ENCODE results near the gene PAF1.
"Not testable (repeated sequence)": the region's sequence is repeated elsewhere in the genome, so short reads cannot be mapped to it uniquely, and the experiment has no call there.

The PAF1 gene

DNA sequence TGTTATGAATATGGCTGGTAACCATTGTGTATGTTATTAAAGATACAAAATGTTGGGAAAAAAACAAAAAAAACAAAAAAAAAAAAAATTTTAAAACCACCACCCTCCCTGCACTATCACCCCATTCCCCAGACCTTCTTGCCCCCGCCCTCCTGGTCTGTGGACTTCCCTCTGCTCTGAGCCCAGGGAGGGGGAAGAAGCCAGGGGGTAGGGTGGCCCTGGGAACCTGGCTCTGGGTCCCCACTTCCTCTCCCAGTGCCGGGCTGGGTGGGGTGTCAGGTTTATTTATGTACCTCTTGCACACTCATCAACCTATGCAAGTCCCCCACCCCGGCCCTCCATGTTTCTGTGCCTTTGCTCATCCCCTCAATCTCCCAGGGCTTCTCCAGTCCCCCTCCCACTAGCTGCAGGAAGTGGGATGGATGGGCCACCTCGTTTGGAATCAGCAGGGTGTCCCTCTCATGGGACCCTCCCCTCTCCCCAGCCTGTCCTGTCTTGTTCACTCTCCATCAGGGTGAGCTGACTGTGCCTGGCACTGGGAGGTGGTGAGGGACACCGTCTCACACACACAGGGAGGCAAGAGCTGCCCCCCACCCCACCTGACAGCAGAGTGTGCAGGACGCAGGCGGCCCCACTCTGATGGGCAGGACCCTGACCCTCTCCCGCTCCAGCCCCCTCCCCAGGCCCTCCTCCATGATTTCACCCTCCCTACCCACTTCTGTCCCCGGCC is 5.9 kb downstream of the PAF1 start:
- no peak overlapping the region for H3K4me3 ChIP-seq (ENCODE audit: low read depth, low read length)

DNA sequence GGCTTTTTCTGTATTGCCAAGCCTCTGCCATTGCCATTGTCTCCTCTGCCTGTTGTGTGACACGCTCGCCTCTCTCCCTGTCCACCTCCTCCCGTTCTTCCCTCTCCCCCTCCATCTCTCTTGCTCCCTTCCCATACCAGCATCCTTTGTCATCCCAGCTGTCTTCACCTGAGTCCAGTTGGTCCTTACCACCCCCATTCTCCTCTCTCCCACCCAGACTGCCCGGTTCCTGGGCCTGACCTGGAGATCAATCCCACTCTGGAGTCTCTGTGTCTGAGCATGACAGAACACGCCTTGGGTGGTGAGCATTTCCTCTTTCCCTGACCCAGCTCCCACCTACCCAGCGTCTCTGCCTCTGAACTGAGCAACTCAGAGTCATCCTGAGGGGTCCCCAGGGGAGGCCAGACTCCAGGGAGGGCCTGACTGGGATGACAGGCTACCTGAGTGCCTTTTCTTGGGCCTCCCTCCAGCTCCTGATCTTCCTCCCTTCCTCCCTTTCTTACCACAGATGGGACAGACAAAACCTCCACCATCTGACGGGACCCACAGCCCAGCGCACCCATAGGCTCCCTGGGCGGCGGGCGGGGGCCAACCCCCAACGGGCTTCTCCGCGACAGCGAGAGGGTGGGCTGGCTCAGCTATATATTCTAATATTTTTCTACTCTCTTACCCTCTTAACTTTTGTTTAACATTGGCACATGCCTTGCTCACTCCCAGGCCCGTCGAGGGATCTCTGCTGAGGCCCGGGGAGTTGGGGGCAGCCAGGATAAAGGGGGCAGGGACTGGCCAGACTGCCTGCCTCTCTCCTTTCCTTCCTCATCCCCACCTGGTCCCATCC is 7.7 kb downstream of the PAF1 start:
- no peak overlapping the region for H3K4me3 ChIP-seq (ENCODE audit: low read depth, low read length)

DNA sequence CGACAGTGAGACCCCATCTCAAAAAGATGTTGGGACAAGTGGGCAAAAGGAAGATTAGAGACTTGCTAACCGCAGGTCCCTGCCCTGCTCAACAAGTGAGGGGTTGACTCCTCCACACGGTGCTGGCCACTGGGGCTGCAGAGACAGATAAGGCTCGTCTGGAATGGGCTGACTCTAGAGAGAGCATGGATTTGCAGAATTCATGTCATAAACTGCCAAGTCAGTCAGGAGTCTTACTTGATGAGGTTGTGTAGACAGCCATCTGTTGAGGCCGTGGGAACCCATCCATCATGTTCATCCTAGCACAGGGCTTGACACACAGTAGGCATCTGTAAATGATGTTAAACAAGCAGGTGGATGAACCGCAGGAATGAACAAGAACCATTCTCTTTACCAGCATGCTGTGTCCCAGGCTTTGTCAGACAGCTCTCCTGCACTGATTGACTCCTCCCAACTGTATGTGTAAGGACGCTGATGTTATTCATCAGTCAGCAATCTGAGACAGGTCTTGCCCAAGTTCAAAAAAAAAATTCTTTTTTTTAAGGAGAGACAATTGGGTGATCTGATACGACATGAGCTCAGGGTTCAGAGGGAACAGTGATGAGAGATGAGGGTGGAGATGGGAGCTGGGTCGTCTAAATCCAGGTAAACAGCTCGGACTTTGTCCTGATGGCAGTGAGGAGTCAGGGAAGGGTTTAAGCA is 8.8 kb downstream of the PAF1 start:
- no peak overlapping the region for H3K4me3 ChIP-seq (ENCODE audit: low read depth, low read length)

DNA sequence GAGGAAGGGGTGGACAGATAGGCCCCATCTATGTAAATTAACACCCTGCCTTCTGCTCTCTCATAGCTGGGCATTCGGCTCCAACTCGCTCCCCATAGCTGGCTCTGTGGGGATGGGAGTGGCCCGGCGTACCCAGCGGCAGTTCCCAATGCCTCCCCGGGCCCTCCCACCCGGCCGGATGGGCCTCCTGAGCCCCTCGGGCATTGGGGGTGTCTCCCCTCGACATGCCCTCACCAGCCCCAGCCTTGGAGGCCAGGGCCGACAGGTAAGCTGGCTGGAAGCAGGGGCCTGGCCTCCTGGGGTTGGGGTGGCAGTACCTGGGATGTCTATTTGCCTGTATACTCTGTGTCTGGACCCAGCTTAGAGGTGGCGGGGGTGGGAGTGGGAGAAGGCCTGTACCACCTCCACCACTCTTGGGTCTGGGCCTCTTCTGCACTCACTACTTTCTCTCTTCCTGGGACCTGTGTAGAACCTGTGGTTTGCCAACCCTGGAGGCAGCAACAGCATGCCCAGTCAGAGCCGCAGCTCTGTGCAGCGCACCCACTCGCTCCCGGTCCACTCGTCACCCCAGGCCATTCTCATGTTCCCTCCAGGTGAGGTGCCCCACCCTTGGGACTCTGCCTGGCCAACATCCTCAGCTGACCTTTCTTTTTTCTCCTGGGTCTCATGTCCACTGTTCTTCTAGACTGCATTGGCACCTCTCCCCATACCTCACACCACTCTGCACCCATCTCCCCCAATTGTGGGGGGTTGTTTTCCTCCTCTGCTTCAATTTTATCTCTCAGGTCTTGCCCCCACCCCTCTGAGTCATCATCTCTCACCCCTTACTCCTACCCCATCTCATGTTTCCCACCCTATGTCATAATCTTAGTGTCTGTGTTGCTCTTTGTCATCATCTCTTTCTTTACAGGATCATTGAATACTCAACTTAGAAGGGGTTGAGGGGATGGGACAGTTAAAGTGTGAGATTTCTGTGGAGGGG is 10.1 kb downstream of the PAF1 start:
- no peak overlapping the region for H3K4me3 ChIP-seq (ENCODE audit: low read depth, low read length)

DNA sequence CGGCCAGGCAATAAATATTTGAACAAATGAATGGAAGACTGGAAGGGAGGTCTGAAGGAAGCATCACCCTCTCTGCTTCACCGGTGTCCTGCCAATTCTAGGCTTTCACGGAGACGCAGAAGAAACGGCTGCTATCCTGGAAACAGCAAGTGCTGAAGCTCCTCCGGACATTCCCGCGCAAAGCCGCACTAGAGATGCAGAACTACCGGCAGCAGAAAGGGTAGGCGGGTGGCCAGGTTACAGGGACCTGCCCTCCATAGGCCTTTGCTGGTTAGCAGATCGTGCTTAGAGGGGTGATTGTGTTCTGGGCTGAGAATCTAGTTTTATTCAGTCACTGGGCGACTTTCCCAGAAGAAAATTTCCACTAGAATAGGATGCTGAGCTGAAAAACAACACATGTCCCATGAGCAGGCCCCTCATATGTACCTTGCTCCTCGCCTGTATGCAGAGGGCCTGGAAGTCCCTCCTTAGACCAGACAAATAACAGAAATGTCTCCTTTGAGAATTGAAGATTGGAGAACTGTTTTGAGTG is 11.0 kb downstream of the PAF1 start:
- no peak overlapping the region for H3K4me3 ChIP-seq (ENCODE audit: low read depth, low read length)

DNA sequence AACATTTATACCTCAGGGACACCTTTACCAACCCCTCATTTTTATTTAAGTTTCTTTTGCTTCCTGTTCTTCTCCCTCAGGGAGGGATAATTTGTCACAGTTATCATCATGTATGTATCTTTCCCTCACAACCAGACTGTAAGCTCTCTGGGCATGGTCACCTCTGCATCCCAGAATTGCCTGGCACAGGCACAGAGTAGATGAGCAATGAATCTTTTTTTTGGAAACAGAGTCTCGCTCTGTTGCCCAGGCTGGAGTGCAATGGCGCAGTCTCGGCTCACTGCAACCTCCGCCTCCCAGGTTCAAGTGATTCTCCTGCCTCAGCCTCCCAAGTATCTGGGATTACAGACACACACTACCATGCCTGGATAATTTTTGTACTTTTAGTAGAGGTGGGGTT is 11.5 kb downstream of the PAF1 start:
- not testable (repeated sequence) for H3K4me3 ChIP-seq (ENCODE audit: low read depth, low read length)

DNA sequence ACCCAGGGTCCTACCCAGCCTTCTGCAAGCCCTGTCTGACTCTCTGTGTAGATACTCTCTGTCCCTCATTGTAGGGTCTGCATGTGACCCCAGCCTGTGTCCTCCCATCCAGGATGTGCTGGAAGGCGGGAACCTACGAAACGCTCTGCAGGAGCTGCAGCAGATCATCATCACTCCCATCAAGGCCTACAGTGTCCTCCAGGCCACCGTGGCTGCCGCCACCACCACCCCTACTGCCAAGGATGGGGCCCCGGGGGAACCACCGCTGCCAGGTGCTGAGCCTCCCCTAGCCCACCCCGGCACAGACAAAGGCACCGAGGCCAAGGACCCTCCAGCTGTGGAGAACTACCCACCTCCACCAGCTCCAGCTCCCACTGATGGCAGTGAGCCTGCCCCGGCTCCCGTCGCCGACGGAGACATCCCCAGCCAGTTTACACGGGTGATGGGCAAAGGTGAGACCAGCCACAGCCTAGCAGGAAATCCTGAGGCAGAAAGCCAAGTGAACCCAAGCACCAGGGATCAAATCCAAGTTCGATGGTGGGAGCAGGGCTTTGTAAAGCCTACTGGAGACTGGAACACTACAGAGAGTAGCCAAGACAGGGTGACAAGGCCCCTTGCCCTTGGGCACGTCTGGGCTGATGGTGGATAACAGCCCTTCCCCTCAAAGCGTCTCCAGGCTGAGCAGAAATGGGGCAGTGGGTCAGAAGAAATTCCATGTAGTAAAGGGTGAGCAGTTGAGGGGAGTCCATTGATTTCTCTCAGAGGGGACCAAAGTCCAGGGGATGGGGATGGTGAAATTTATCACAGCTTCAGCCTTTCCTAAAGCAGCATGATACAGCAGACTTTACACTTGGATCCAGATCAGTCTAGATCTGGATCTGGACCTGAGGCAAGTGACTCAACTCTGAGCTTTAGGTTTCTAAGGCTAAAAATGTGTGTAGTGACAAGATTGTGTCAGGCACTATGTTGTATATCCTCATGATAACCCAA is 13.2 kb downstream of the PAF1 start:
- H3K4me3 ChIP-seq (ENCODE audit: low read depth, low read length): no peak overlapping the region

DNA sequence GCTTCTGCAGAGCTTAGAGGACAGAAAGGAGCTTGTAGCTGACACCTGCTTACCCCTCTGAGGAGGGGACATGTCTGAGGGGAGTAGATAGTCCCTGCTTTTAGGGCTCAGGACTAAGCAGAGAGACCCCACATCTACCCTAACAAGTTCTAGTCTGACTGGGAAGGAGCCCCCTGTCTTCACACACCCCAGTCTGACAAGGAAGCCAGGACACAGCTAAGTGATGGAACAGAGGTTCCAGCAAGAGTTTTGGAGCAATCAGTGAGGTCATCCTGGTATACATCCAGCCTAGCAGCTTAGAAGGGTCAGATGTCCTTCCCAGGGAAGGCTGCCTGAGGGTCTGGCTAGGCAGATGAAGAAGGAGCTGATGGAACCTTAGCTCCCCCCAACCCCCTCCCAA is 15.0 kb downstream of the PAF1 start:
- H3K4me3 ChIP-seq (ENCODE audit: low read depth, low read length): no peak overlapping the region

DNA sequence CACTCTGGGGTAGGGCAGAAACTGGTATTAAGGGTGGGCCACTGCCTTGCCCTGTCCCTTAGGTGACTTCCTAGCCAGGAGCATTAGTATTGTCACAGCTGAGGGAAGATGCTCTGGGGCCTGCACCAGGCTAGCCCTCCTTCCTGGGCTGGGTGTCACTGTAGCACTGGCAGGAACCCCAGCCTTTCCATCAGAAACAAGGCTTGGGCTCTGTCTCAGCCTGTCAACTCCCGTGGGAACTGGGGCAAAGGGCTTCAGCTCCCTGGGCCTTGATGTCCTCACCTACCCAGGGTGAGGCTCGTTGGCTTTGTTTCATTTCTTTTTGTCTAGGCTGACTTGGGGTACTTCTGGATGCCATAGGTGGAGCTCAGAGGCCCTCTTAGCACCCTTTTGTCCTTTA is 18.0 kb downstream of the PAF1 start:
- no peak overlapping the region for H3K4me3 ChIP-seq (ENCODE audit: low read depth, low read length)

DNA sequence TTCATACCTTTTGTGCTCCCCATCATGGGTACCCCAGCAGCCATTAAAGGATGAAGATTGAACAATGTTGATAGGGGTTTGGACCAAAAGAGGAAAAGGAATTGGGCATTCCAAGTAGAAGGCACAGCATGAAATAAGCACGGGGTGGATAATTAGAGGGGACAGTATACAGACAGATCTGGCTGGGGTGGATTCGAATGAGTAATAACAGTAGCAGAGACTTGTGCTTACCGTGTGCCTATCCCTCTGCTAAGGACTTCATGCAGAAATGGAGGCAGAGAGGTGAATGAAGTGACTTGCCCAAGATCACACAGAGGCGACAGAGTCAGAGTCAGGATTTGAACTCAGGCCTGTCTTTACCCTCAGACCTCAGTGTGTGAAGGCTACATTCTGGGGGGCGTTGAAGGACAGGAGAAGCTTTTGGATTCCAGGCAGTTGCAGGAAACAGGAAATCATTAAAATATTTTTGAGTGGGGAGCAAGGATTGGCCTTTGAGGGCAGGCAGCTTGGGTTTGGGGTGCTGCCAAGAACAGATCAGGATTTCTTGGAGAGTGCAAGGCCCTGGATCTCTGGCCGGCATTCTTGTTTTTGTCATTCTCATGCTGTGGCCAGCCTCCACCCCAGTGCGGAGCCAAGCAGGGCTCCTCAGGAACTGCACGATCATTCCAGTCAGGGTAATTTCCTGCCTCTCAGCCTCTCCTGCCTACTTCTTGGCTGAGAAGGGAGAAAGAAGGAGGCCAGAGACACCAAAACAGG is 18.7 kb downstream of the PAF1 start:
- no peak overlapping the region for H3K4me3 ChIP-seq (ENCODE audit: low read depth, low read length)

DNA sequence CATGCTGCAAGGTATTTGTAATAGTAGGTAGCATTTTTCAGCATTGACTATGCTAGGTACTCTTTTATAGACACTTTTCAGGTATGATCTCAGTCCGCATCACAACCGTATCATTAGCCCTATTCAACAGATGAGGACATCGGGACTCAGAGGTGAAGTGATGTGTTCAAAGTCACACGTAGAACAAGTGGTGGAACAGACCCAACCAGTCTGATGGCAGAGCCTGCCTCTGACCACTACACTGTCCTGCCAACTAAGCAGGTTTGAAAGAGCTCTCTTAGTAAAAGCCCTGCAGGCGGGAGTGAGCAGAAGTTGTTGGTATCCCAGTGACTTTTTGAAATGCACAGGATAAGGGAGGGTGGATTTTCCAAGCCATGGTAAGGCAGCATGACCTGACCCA is 20.2 kb downstream of the PAF1 start:
- H3K4me3 ChIP-seq (ENCODE audit: low read depth, low read length): no peak overlapping the region

DNA sequence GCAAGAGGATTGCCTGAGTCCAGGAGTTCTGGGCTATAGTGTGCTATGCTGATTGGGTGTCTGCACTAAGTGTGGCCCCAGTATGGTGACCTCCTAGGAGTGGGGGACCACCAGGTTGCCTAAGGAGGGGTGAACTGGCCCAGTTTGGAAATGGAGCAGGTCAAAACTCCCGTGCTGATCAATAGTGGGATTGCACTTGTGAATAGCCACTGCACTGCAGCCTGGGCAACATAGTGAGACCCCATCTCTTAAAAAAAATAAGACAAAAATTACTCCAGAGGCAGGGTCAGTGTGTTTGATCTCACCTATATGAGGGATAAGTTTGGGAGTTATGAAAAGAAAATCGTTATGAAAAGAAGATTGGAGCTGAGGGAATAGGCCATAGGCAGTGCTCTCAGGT is 21.7 kb downstream of the PAF1 start:
- no peak overlapping the region for H3K4me3 ChIP-seq (ENCODE audit: low read depth, low read length)

DNA sequence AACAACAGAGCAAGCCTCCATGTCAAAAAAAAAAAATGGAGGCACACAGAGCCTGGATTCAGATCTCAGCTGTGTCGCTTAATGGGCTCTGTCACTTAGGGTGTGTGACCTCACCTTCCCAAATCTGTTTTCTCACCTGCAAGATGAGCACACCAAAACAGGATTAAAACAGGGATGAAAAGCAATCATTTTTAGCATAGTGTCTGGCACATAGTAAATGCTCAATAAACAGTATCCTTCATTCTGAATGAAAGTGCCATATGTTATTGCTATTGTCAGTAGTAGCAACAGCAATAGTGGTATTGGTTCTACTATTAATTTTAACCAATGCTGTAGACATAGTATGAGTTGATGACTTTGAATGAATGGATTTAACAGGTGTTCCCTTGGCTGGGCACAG is 25.4 kb downstream of the PAF1 start:
- no peak overlapping the region for H3K4me3 ChIP-seq (ENCODE audit: low read depth, low read length)

DNA sequence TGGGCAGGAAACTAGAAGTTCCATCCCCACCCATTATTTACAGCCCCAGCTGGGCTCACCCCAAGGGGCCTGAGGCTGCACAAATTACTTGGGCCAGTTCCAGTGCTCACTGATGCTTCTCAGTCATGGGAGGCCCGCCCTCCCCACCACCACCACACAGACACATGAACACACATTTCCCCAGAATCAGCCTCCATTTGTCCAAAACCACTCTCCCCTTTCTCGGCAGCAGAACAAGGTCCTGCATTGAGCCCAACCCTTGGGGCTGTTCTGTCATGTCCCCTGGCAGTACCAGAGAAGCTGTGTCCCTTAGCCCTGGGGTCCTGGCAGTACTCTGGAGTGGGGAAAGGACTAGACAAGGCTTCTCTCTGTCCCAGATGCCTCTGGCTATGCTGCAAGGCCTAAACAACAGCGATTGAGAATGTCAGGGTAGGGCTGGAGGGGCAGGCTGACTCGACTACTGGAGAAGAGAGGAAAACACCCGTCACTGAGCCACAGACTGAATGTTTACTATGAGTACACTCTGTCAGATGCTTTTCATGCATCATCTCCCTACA is 26.9 kb downstream of the PAF1 start:
- H3K4me3 ChIP-seq (ENCODE audit: low read depth, low read length): no peak overlapping the region

DNA sequence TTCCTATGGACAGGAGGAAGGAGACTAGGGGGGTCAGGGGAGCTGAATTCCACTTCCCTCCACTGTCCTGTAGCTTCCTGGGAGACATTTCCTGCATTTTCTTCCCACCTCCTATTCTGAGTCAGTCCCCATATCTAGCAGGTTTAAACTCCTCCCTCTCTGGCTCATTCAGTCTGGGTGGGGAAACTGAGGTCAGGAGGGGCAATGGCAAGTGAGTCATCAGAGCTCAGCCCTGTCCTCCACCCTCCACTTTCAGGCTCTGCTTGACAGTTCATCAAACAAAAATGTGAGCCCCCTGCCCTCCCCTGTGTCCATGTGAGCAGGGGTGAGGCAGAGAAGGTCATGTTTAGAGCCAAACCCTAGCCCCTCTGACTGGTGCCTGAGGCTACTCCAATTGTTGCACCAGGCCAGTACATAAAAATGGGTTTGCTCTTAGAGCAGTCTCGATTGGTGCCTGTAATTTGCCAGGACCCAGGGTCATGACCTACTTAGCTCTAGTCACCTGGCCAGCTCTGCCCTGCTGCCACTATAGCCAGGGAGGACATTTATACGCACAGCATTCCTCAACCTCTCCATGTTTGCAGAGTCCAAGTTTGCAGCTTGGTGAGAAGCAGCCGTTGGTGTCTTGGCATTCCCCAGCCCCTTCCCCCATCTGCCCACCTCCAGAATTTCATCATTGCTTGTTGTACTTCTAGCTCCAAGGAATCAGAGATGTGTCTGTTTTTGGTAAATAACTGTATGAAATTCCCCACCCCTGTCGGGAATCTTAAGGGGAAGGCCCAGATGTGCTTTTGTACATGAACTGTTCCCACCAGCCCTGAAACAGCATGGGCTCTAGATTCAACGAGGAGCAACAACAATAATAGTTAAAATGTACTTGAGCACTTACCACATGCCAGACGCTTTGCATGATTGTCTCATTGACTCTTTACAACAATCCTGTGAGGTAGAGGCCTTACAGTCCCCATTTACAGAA is 27.9 kb downstream of the PAF1 start:
- H3K4me3 ChIP-seq (ENCODE audit: low read depth, low read length): no peak overlapping the region

DNA sequence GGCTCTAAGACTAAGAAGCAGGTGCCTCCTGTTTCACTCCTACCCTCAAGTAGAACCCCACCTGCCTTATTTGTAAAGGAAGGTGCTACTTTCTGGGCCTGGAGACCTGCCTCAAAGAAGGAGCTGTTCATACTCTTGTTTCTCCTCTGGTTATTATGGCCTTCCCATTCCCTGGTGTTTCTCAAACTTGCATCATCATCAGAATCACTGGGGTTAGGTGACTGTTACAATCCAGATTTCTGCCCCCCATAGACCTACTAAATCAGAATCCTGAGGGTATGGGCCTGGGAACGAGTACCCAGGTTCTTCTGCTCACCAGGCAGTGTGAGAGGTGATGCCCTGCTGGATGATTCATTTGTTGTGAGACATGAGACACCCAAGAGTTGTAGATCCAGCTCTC is 30.3 kb downstream of the PAF1 start:
- no peak overlapping the region for H3K4me3 ChIP-seq (ENCODE audit: low read depth, low read length)

DNA sequence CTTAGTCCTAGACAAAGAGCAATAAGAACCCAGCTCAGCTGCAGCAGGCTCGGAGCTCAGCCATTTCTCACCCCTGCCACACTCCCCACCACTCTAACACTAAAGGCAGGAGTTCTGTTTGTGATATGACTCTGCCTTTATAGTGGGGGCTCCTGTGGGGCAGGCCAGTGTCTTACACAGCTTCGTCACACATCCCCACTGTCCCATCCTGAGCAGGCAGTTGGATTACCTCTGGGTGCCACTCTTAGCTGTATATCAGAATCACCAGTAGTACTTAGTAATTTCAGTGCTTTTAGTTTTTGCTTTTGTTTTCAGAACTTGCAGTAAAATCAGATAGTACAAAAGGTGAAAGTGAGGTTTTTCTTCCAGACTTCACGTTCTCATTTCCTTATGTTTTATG is 31.9 kb downstream of the PAF1 start:
- no peak overlapping the region for H3K4me3 ChIP-seq (ENCODE audit: low read depth, low read length)
